Measurements from ENCODE around the gene SHC3. TPM values are rescaled to one million over a fixed set of nuclear protein-coding genes. Genes with fewer than 3 reads are reported as not detected.

The SHC3 gene
- total RNA-seq, 1 donor from 2014 or later: not detected

- intact Hi-C loops (cut with micrococcal nuclease): loop anchor here (1.0 to 5.0 kb wide), 4 partner anchors 341 to 1050 kb away; no protein-coding TSS in a partner anchor
- Mint-ChIP-seq H3K27ac (no peak overlapping the region), H3K27me3 (ENCODE audit: insufficient read depth) (peaks cover 16% of the 10 kb centered on the region), H3K4me1 (ENCODE audit: low read depth) (peaks cover 6% of the 10 kb centered on the region), H3K36me3 (ENCODE audit: low read depth) (no peaks in the 10 kb centered on the region), H3K4me3 (no peak overlapping the region), H3K9me3 (no peaks in the 10 kb centered on the region)
- DNase-seq (ENCODE audit: low spot score): peak; percentile 58
These were observed 177.4 kb downstream of the SHC3 start for GRCh38 chr9:89000973-89001916.

DNA sequence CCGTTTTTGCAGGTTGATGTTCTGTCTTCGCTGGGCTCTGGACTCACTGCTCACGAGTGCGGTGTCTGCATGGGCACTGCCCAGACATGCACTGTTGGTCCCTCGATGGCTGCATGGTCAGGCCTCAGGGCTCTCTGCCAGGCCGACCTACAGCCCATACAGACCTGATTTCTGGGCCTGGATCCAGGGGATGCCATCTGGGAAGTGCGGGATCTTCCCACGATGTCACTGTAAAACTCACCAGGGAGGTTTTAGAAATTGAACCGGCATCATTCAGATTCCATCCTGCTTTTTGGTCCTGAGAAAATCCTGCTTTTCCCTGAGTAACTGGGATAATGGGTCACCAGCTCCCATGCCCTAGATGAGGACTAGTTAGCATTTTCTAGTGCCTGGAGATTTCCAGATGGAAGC is 178.2 kb downstream of the SHC3 start:
- Mint-ChIP-seq H3K27me3 (ENCODE audit: insufficient read depth) (peaks cover 16% of the 10 kb centered on the region), H3K9me3 (no peaks in the 10 kb centered on the region), H3K4me3 (no peak overlapping the region), H3K27ac (no peak overlapping the region), H3K4me1 (ENCODE audit: low read depth) (peaks cover 6% of the 10 kb centered on the region), H3K36me3 (ENCODE audit: low read depth) (no peaks in the 10 kb centered on the region)
- intact Hi-C loops (cut with micrococcal nuclease): loop anchor here (2.0 to 5.0 kb wide), 2 partner anchors 893 to 1050 kb away; no protein-coding TSS in a partner anchor
- no peak for DNase-seq (ENCODE audit: low spot score)

DNA sequence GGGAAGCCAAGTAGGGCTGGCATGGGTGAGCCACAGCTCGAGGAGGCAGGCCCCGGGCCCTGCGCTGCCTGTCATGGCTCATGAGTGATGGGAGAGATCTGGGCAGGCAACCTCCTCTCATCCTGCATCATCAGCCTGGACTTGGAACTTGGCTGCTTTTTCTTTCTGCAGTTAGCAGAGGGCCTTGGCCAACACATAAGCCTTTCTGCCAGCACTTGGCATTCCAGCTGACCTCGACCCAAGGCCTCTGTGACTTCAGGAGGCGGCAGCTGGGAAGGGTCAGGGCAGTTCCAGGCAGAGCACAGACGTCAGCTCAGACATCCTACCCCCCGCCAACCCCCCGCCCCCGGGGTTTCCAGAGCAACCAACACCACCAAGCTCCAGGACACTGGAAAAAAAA is 179.7 kb downstream of the SHC3 start:
- no peaks in the 10 kb centered on the region for H3K9me3 Mint-ChIP-seq
- intact Hi-C loops (cut with micrococcal nuclease): no loop called here

GRCh38 chr9:88998503-88998902 is 180.1 kb downstream of the SHC3 start:
- Mint-ChIP-seq H3K4me1 (ENCODE audit: low read depth) (peaks cover 6% of the 10 kb centered on the region), H3K27me3 (ENCODE audit: insufficient read depth) (peaks cover 20% of the 10 kb centered on the region), H3K9me3 (no peaks in the 10 kb centered on the region), H3K36me3 (ENCODE audit: low read depth) (no peaks in the 10 kb centered on the region), H3K27ac (no peak overlapping the region), H3K4me3 (no peak overlapping the region)
- DNase-seq (ENCODE audit: low spot score): no peak
- intact Hi-C loops (cut with micrococcal nuclease): no loop called here

More for the DNA sequence above, 179.7 kb downstream of the SHC3 start:
- Mint-ChIP-seq H3K36me3 (ENCODE audit: low read depth) (no peaks in the 10 kb centered on the region), H3K4me3 (no peak overlapping the region), H3K27ac (no peak overlapping the region), H3K4me1 (ENCODE audit: low read depth) (peaks cover 6% of the 10 kb centered on the region), H3K27me3 (ENCODE audit: insufficient read depth) (peaks cover 20% of the 10 kb centered on the region)
- no peak for DNase-seq (ENCODE audit: low spot score)

DNA sequence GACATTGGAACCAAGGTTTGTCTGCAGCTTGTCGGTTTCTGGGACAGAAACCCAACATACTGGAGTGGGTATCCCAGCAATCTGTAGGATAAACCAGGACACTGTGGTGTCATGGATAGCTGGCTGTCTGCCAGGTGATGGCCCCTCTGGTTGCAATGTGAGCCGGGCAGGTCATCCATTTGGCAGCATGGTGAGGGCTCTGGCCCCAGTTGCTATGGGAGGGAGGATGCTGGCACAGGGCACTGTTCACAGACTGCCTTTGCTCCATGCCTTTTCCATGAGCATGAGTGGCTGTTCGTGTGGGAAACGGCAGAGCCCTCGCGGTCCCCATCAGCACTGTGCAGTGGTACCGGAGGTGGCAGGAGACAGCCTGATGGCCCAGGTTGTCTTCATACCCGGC is 181.0 kb downstream of the SHC3 start:
- no peak for DNase-seq (ENCODE audit: low spot score)
- Mint-ChIP-seq H3K27me3 (ENCODE audit: insufficient read depth) (peaks cover 25% of the 10 kb centered on the region), H3K27ac (no peak overlapping the region), H3K4me3 (no peak overlapping the region), H3K4me1 (ENCODE audit: low read depth) (peaks cover 6% of the 10 kb centered on the region), H3K36me3 (ENCODE audit: low read depth) (no peaks in the 10 kb centered on the region), H3K9me3 (no peaks in the 10 kb centered on the region)
- intact Hi-C loops (cut with micrococcal nuclease): no loop called here

GRCh38 chr9:88996921-88997235 is 181.7 kb downstream of the SHC3 start:
- Mint-ChIP-seq H3K27me3 (ENCODE audit: insufficient read depth) (peaks cover 31% of the 10 kb centered on the region), H3K4me3 (no peak overlapping the region), H3K27ac (no peak overlapping the region), H3K9me3 (no peaks in the 10 kb centered on the region), H3K4me1 (ENCODE audit: low read depth) (peaks cover 6% of the 10 kb centered on the region), H3K36me3 (ENCODE audit: low read depth) (no peaks in the 10 kb centered on the region)
- no peak for DNase-seq (ENCODE audit: low spot score)
- intact Hi-C loops (cut with micrococcal nuclease): no loop called here

- Mint-ChIP-seq H3K4me3 (no peak overlapping the region), H3K27ac (no peak overlapping the region), H3K27me3 (ENCODE audit: insufficient read depth) (peaks cover 32% of the 10 kb centered on the region), H3K36me3 (ENCODE audit: low read depth) (no peaks in the 10 kb centered on the region), H3K4me1 (ENCODE audit: low read depth) (peaks cover 6% of the 10 kb centered on the region), H3K9me3 (no peaks in the 10 kb centered on the region)
- no peak for DNase-seq (ENCODE audit: low spot score)
- intact Hi-C loops (cut with micrococcal nuclease): no loop called here
These were observed 182.3 kb downstream of the SHC3 start for GRCh38 chr9:88996046-88996920.

DNA sequence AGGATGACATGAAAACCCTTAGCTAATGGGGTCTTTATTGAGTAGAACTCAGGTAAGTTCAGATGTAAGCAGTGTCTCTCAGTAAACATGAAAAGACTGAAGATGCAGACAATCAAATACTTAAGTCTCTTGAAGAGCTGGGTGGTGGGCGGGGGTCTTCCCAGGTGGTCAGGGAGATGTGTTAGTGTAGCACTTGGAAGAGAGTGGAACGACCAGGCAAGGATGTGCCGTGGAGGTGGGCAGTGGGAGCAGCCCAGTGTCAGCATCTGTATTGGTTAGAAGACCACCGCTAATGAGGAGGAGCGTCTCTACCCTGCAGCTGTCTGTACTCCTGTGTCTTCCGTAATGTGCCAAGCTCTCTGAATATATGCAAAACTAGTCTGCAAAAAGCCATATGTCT is 183.0 kb downstream of the SHC3 start:
- H3K4me3 Mint-ChIP-seq: no peak overlapping the region
- intact Hi-C loops (cut with micrococcal nuclease): no loop called here
- no peaks in the 10 kb centered on the region for H3K4me1 Mint-ChIP-seq (ENCODE audit: low read depth)
- no peaks in the 10 kb centered on the region for H3K9me3 Mint-ChIP-seq
- peaks cover 28% of the 10 kb centered on the region for H3K27me3 Mint-ChIP-seq (ENCODE audit: insufficient read depth)
- no peak for DNase-seq (ENCODE audit: low spot score)
- no peak overlapping the region for H3K27ac Mint-ChIP-seq
- no peaks in the 10 kb centered on the region for H3K36me3 Mint-ChIP-seq (ENCODE audit: low read depth)

DNA sequence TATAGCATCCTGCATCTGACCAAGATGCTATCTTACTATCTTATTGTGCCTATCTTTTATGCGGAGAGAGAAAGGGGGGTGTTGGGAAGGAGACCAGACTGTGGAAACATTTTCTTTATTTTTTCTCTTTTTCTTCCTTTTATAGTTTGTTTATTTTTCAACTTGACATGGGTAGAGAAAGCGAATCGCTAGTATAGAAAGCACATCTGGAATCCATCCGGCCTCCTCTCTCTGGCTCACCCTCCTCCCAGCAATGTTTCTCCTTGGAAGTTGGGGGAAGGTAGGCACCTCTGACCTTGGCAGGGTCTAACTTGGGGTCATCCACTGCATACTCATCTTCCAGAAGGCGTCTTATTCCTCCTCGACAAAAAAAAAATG is 183.4 kb downstream of the SHC3 start:
- DNase-seq (ENCODE audit: low spot score): no peak
- Mint-ChIP-seq H3K9me3 (no peaks in the 10 kb centered on the region), H3K4me3 (no peak overlapping the region), H3K4me1 (ENCODE audit: low read depth) (no peaks in the 10 kb centered on the region), H3K27me3 (ENCODE audit: insufficient read depth) (peaks cover 31% of the 10 kb centered on the region), H3K36me3 (ENCODE audit: low read depth) (no peaks in the 10 kb centered on the region), H3K27ac (no peak overlapping the region)
- intact Hi-C loops (cut with micrococcal nuclease): no loop called here

GRCh38 chr9:88994469-88995199 is 184.0 kb downstream of the SHC3 start:
- no peak overlapping the region for H3K4me3 Mint-ChIP-seq
- intact Hi-C loops (cut with micrococcal nuclease): no loop called here
- no peak overlapping the region for H3K27ac Mint-ChIP-seq
- H3K9me3 Mint-ChIP-seq: no peaks in the 10 kb centered on the region
- H3K4me1 Mint-ChIP-seq (ENCODE audit: low read depth): peaks cover 4% of the 10 kb centered on the region
- no peaks in the 10 kb centered on the region for H3K36me3 Mint-ChIP-seq (ENCODE audit: low read depth)
- H3K27me3 Mint-ChIP-seq (ENCODE audit: insufficient read depth): peaks cover 35% of the 10 kb centered on the region
- no peak for DNase-seq (ENCODE audit: low spot score)

DNA sequence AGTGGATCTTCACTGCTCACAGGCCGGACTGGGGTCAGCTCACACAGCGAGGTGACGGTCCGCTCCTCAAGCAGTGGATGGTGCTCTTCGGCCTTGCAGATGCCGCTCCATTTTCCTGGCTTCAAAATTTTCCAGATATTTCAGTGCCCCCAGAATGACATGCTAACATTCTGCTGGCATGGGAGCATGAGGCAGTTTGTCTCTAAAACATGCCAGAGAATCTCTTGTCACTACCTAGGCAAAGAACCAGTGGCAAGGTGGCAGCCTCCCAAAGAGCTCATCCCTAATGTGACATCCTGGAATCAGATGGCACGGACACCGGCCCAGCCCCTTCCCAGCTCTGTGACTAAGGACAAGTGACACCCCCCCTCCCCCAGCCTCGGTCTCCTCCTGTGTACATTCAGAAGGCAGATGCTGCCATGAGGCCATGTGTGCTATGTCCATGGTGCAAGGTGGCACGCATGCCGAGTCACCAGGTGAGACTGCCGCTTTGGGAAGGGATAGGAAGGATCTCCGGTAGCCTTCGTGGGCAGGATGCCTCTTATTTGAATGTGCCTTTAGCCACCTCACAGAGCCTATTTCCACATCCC is 184.7 kb downstream of the SHC3 start:
- no peak overlapping the region for H3K27ac Mint-ChIP-seq
- H3K4me3 Mint-ChIP-seq: no peak overlapping the region
- intact Hi-C loops (cut with micrococcal nuclease): no loop called here
- no peak for DNase-seq (ENCODE audit: low spot score)
- peaks cover 37% of the 10 kb centered on the region for H3K27me3 Mint-ChIP-seq (ENCODE audit: insufficient read depth)
- H3K9me3 Mint-ChIP-seq: no peaks in the 10 kb centered on the region
- peaks cover 11% of the 10 kb centered on the region for H3K4me1 Mint-ChIP-seq (ENCODE audit: low read depth)
- no peaks in the 10 kb centered on the region for H3K36me3 Mint-ChIP-seq (ENCODE audit: low read depth)

DNA sequence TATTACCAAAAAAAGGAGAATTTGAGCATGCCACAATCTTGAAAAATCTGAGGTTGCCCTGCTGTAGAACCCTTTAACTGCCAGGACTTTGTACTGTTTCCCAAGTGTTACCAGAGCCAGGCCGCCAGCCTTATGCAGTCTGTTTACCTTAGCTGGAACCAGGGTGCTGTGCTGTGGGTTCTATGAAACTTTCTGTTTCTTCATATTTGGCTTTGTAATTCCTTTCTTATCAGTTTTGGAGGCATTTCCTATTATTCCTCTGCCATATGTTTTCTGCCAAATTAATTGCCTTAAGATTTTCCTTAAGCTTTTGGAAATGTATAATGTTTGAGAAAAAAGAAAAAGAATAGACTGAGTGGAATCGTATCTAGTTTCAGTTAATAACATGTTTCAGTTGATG is 185.3 kb downstream of the SHC3 start:
- H3K4me1 Mint-ChIP-seq (ENCODE audit: low read depth): peaks cover 17% of the 10 kb centered on the region
- H3K27ac Mint-ChIP-seq: no peak overlapping the region
- H3K36me3 Mint-ChIP-seq (ENCODE audit: low read depth): no peaks in the 10 kb centered on the region
- no peak for DNase-seq (ENCODE audit: low spot score)
- intact Hi-C loops (cut with micrococcal nuclease): no loop called here
- H3K4me3 Mint-ChIP-seq: no peak overlapping the region
- no peaks in the 10 kb centered on the region for H3K9me3 Mint-ChIP-seq
- peaks cover 37% of the 10 kb centered on the region for H3K27me3 Mint-ChIP-seq (ENCODE audit: insufficient read depth)
